PC-9 (cell line): ENCODE data around the gene KIFBP. TPM values are rescaled to one million over a fixed set of nuclear protein-coding genes. Genes with fewer than 3 reads are reported as not detected.

Source experiments
- BruUV-seq: library from RNA; stranded (reverse); fragments of 400-500 nt; replicated peaks from 2 replicates; lab custom pipeline; 2021; lab: Mats Ljungman, UMichigan
- CTCF ChIA-PET: fragments of 300-600 bp; sonication (Branson Sonifier 250); formaldehyde crosslinking; loops from one replicate; lab custom pipeline; 2022; ENCODE audit warnings: antibody characterized with exemption; lab: Charles Lee
- POLR2A ChIA-PET: fragments of 300-600 bp; sonication (Branson Sonifier 250); formaldehyde crosslinking; loops from one replicate; lab custom pipeline; 2022; ENCODE audit warnings: antibody characterized with exemption; ENCODE audit not compliant: unreplicated experiment; lab: Charles Lee
- DNase-seq, 2 experiments: peaks; one replicate each; pipeline versions ENCODE4 v3.0.0 to v3.0.0-alpha.2; 2015 to 2022; ENCODE audit warnings: mixed read lengths in 1 of 2
- H2AFZ ChIP-seq: fragments of 200-600 bp; sonication (generic); 2 replicates; pipeline ENCODE4 v1.8.1; 2017; ENCODE audit warnings: antibody characterized with exemption
- H3F3A ChIP-seq: fragments of 200-600 bp; sonication (generic); 2 replicates; pipeline ENCODE4 v1.8.1; 2017; ENCODE audit warnings: antibody characterized with exemption, mild to moderate bottlenecking, low read depth; ENCODE audit not compliant: insufficient read depth
- H3K27ac ChIP-seq: fragments of 200-600 bp; sonication (generic); 2 replicates; pipeline ENCODE4 v1.6.1; 2016; ENCODE audit warnings: mixed run types
- H3K27me3 ChIP-seq: fragments of 200-600 bp; sonication (generic); 2 replicates; pipeline ENCODE4 v1.6.1; 2016; ENCODE audit warnings: low read depth, mixed run types; ENCODE audit not compliant: insufficient read depth
- H3K36me3 ChIP-seq: fragments of 200-600 bp; sonication (generic); 2 replicates; pipeline ENCODE4 v1.6.1; 2016; ENCODE audit warnings: low read depth, mixed run types
- H3K4me1 ChIP-seq: fragments of 200-600 bp; sonication (generic); replicated peaks from 2 replicates; pipeline ENCODE4 v1.6.1; 2016; ENCODE audit warnings: mixed run types; ENCODE audit not compliant: insufficient read depth
- H3K4me2 ChIP-seq: fragments of 200-600 bp; sonication (generic); 2 replicates; pipeline ENCODE4 v1.6.1; 2017; ENCODE audit warnings: mixed run types
- H3K4me3 ChIP-seq: fragments of 200-600 bp; sonication (generic); 2 replicates; pipeline ENCODE4 v1.6.1; 2016; ENCODE audit warnings: mixed run types
- H3K79me2 ChIP-seq: fragments of 200-600 bp; sonication (generic); 2 replicates; pipeline ENCODE4 v1.6.1; 2017; ENCODE audit warnings: low read depth, mixed run types
- H3K9me2 ChIP-seq: fragments of 200-600 bp; sonication (generic); 2 replicates; pipeline ENCODE4 v1.8.1; 2017; ENCODE audit warnings: mild to moderate bottlenecking; ENCODE audit not compliant: insufficient read depth
- H3K9me3 ChIP-seq: fragments of 200-600 bp; sonication (generic); 2 replicates; pipeline ENCODE4 v1.8.1; 2016; ENCODE audit warnings: low read depth; ENCODE audit not compliant: insufficient read depth
- H4K20me1 ChIP-seq: fragments of 200-600 bp; sonication (generic); 2 replicates; pipeline ENCODE4 v1.8.1; 2017; ENCODE audit not compliant: insufficient read depth
- EZH2 ChIP-seq: fragments of 200-600 bp; sonication (generic); IDR thresholded peaks from 2 replicates; pipeline ENCODE4 v1.8.0; 2017; ENCODE audit warnings: antibody characterized with exemption, low read depth
- intact Hi-C: fragments of 100-400 bp; cut with micrococcal nuclease; formaldehyde crosslinking; loops from one replicate; pipeline ENCODE4 v1.10.0; 2022; ENCODE audit not compliant: unreplicated experiment
- total RNA-seq: library from RNA; stranded (reverse); gene quantifications from 2 replicates; pipeline ENCODE4 v1.2.3, GENCODE V29; 2021
- TF ChIP-seq, protein P1 (sequence below): fragments of 200-600 bp; sonication (generic); conservative IDR thresholded peaks from 2 replicates; pipeline ENCODE4 v1.6.1; 2017; ENCODE audit warnings: mixed run types, antibody characterized with exemption, mild to moderate bottlenecking, moderate library complexity

The KIFBP gene
- total RNA-seq, 1 experiment from 2014 or later: 30.1 TPM

GRCh38 chr10:69060127-69060798 is 71.7 kb downstream of the KIFBP start:
- H3K4me2 ChIP-seq: no peak overlapping the region
- CTCF ChIA-PET: no interaction called here
- no peak overlapping the region for H2AFZ ChIP-seq
- H3K79me2 ChIP-seq: no peaks in the 10 kb centered on the region
- peaks cover 14% of the 10 kb centered on the region; the same call in 1 of the 2 replicates for H3K9me3 ChIP-seq
- DNase-seq: no peak
- no peak overlapping the region for H3K4me3 ChIP-seq
- H3K9me2 ChIP-seq: no peaks in the 10 kb centered on the region
- intact Hi-C loops: no loop called here
- TF ChIP-seq EZH2: no peak
- TF ChIP-seq, protein P1, sequence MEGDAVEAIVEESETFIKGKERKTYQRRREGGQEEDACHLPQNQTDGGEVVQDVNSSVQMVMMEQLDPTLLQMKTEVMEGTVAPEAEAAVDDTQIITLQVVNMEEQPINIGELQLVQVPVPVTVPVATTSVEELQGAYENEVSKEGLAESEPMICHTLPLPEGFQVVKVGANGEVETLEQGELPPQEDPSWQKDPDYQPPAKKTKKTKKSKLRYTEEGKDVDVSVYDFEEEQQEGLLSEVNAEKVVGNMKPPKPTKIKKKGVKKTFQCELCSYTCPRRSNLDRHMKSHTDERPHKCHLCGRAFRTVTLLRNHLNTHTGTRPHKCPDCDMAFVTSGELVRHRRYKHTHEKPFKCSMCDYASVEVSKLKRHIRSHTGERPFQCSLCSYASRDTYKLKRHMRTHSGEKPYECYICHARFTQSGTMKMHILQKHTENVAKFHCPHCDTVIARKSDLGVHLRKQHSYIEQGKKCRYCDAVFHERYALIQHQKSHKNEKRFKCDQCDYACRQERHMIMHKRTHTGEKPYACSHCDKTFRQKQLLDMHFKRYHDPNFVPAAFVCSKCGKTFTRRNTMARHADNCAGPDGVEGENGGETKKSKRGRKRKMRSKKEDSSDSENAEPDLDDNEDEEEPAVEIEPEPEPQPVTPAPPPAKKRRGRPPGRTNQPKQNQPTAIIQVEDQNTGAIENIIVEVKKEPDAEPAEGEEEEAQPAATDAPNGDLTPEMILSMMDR: no peak
- H4K20me1 ChIP-seq: no peaks in the 10 kb centered on the region
- POLR2A ChIA-PET: no interaction called here
- H3K27ac ChIP-seq: peak overlapping the region; percentile 96
- H3K27me3 ChIP-seq: no peaks in the 10 kb centered on the region
- peaks cover 57% of the 10 kb centered on the region for H3K4me1 ChIP-seq
- BruUV-seq: no TSS peak
- H3F3A ChIP-seq: peaks cover 48% of the 10 kb centered on the region
- H3K36me3 ChIP-seq: no peaks in the 10 kb centered on the region

- Histone ChIP-seq H2AFZ (peak overlapping the region; percentile 63), H3K4me3 (peak overlapping the region; percentile 55), H3K36me3 (no peaks in the 10 kb centered on the region), H4K20me1 (no peaks in the 10 kb centered on the region), H3K27me3 (no peaks in the 10 kb centered on the region), H3K9me2 (no peaks in the 10 kb centered on the region), H3K4me2 (peak overlapping the region; percentile 88), H3K4me1 (peaks cover 62% of the 10 kb centered on the region), H3K79me2 (no peaks in the 10 kb centered on the region), H3F3A (peaks cover 48% of the 10 kb centered on the region), H3K27ac (peak overlapping the region; percentile 96), H3K9me3 (peaks cover 14% of the 10 kb centered on the region; the same call in 1 of the 2 replicates)
- TF ChIP-seq, protein P1: no peak
- TF ChIP-seq EZH2: no peak
- intact Hi-C loops: no loop called here
- TSS peak; percentile 97 for BruUV-seq
- CTCF ChIA-PET: no interaction called here
- DNase-seq: peak; percentile 70 to 99
- POLR2A ChIA-PET: interaction anchor here (0.5 to 0.7 kb wide), 3 partner anchors 24 to 60 kb away, joined by 3 to 8 read pairs (median 4); no protein-coding TSS in a partner anchor
These were observed 72.9 kb downstream of the KIFBP start for GRCh38 chr10:69061305-69062161.

DNA sequence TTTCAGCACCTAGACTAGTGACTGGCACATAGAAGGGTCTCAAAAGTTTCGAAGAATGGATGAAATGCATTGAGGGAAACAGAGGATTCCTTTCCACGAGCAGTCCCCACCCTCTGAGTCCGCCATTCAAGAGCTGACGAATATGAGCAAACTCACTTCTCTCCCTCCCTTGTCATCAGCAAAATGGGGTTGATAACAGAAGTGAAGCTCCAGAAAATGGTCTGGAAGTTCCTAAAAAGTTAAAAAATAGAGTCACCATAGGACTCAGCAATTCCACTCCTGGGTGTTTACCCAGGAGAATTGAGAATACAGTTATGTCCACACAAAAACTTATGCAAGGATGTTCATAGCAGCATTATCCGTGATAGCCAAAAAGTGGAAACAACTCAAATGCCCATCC is 74.3 kb downstream of the KIFBP start:
- no peaks in the 10 kb centered on the region for H4K20me1 ChIP-seq
- no peak for DNase-seq
- CTCF ChIA-PET: no interaction called here
- H3F3A ChIP-seq: peaks cover 41% of the 10 kb centered on the region
- no TSS peak for BruUV-seq
- no peaks in the 10 kb centered on the region for H3K36me3 ChIP-seq
- H3K4me1 ChIP-seq: peaks cover 52% of the 10 kb centered on the region
- intact Hi-C loops: no loop called here
- H3K9me2 ChIP-seq: no peaks in the 10 kb centered on the region
- POLR2A ChIA-PET: no interaction called here
- H3K4me3 ChIP-seq: peak overlapping the region; percentile 55; the same call in 1 of the 2 replicates
- H3K4me2 ChIP-seq: peak overlapping the region; percentile 88
- H2AFZ ChIP-seq: no peak overlapping the region
- H3K9me3 ChIP-seq: peaks cover 14% of the 10 kb centered on the region; the same call in 1 of the 2 replicates
- no peak for TF ChIP-seq EZH2
- TF ChIP-seq, protein P1: no peak
- no peaks in the 10 kb centered on the region for H3K79me2 ChIP-seq
- H3K27me3 ChIP-seq: no peaks in the 10 kb centered on the region
- peak overlapping the region; percentile 96 for H3K27ac ChIP-seq
